Mammary epithelial cell (primary cell): ENCODE results near the gene INCA1.

Source experiments
- CTCF ChIP-seq, 2 donors: IDR thresholded peaks in 1 of 2; conservative IDR thresholded peaks in 1 of 2; 2 replicates each; pipeline ENCODE4 v1.5.1; 2011 to 2012; ENCODE audit warnings: inconsistent platforms in 2 of 2, low read length in 2 of 2, mild to moderate bottlenecking in 2 of 2, control low read depth in 1 of 2, low read depth in 1 of 2; ENCODE audit not compliant: insufficient read depth in 1 of 2; ENCODE audit errors: extremely low read depth in 1 of 2
- EZH2 ChIP-seq: IDR thresholded peaks from 2 replicates; pipeline ENCODE4 v1.6.1; 2012; ENCODE audit warnings: low read length, inconsistent platforms, borderline replicate concordance

GRCh38 chr17:4956493-4957061, 40.7 kb downstream of the INCA1 start:
- no peak for TF ChIP-seq CTCF (conservative IDR thresholded peaks at IDR 0.05 in 1 of 2, IDR thresholded peaks at IDR 0.05 in 1 of 2; ENCODE audit: extremely low read depth in 1 of 2, insufficient read depth in 1 of 2, low read depth in 1 of 2, low read length in 2 of 2)
- TF ChIP-seq EZH2, result no peak
